OCI-LY1 (cell line): ENCODE measurements around the gene TNIP1.

Experiments
- CTCF ChIP-seq: fragments of 200-600 bp; sonication (generic), shearing (Covaris generic); IDR thresholded peaks from 2 replicates; pipeline ENCODE4 v1.5.1; 2017; ENCODE audit warnings: mild to moderate bottlenecking, antibody characterized with exemption, low read length, moderate library complexity, mixed read lengths
- EZH2 ChIP-seq: fragments of 200-600 bp; sonication (generic), shearing (Covaris generic); IDR thresholded peaks from 2 replicates; pipeline ENCODE4 v1.8.0; 2017; ENCODE audit warnings: borderline replicate concordance, mixed run types, mild to moderate bottlenecking, antibody characterized with exemption, low read length, moderate library complexity, mixed read lengths

GRCh38 chr5:151066920-151067319 is 13.9 kb downstream of the TNIP1 start:
- TF ChIP-seq CTCF = no peak
- TF ChIP-seq EZH2 = no peak
